Stimulated activated CD8-positive, alpha-beta memory T cell treated with anti-CD3 and anti-CD28 coated beads, Interleukin-4, amount 100 ng/mL, for 1 hour (primary cell): Measurements from ENCODE around the gene ABCA10.

Experiments used
- DNase-seq, 2 donors: peaks; one replicate each; pipeline ENCODE4 v3.0.0-alpha.2; 2020; ENCODE audit warnings: low read depth in 2 of 2, low spot score in 1 of 2

ABCA10 gene

DNA sequence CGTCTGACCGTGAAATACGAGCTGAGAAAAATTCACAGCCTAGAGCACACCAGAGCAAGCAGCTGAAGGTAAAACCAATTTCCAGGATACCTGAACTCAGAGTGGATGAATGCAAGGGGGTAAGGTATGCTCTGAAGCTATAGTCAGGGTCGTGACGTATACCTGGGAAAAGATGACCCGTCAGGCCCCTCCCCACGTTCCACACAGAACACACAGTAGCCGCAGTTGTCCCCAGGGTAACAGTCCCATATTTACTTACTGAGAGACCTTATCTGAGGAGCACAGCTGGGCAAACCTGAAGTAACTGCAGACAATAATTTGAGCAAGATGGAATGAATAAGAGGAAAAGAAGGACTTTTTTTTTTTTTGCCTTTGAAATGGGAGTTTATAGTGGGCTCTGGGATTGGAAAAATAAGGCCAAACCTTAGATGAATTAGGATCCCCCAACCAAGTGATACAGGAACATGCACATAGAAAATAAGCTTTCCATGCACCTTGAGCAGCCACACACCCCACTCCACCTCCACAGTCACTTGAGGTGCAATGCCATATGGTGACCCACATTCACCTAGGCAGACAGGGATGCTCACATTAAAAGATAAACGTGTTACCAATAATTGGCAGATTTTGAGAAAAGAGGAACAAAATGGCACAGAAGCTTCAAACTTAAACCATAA is 124.9 kb downstream of the ABCA10 start:
- DNase-seq, result no peak

DNA sequence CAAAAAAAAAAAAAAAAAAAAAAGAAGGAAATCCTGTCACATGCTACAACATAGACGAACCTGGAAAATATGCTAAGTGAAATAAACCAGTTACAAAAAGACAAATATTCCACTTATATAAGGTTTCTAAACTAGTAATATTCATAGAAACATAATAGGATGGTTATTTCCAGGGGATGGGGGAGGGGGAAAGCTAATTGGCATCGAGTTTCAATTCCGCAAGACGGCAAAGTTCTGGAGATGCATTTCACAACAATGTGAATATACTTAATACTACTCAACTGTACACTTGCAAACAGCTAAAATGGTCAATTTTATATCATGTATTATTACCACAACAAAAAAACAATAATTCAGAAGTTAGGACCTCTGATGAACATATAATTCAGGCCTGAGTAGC is 130.0 kb downstream of the ABCA10 start:
- no peak for DNase-seq
